H54 (cell line): ENCODE measurements around the gene SYNPO2.
A peak's percentile ranks its signal among the peaks of the same experiment; 100 is the strongest.

ENCODE experiments used
- DNase-seq: peaks from one replicate; pipeline ENCODE4 v3.0.0; 2011; ENCODE audit warnings: low spot score, mixed read lengths; ENCODE audit not compliant: insufficient read length
- FAIRE-seq: peaks from 3 replicates; lab custom pipeline; 2011; peaks lifted over from hg19 to GRCh38; lab: Jason Lieb, UNC
- POLR2A ChIP-seq: IDR thresholded peaks from 2 replicates; pipeline ENCODE4 v1.6.1; 2011; ENCODE audit warnings: low read depth, mild to moderate bottlenecking, low read length

Gene SYNPO2, protein sequence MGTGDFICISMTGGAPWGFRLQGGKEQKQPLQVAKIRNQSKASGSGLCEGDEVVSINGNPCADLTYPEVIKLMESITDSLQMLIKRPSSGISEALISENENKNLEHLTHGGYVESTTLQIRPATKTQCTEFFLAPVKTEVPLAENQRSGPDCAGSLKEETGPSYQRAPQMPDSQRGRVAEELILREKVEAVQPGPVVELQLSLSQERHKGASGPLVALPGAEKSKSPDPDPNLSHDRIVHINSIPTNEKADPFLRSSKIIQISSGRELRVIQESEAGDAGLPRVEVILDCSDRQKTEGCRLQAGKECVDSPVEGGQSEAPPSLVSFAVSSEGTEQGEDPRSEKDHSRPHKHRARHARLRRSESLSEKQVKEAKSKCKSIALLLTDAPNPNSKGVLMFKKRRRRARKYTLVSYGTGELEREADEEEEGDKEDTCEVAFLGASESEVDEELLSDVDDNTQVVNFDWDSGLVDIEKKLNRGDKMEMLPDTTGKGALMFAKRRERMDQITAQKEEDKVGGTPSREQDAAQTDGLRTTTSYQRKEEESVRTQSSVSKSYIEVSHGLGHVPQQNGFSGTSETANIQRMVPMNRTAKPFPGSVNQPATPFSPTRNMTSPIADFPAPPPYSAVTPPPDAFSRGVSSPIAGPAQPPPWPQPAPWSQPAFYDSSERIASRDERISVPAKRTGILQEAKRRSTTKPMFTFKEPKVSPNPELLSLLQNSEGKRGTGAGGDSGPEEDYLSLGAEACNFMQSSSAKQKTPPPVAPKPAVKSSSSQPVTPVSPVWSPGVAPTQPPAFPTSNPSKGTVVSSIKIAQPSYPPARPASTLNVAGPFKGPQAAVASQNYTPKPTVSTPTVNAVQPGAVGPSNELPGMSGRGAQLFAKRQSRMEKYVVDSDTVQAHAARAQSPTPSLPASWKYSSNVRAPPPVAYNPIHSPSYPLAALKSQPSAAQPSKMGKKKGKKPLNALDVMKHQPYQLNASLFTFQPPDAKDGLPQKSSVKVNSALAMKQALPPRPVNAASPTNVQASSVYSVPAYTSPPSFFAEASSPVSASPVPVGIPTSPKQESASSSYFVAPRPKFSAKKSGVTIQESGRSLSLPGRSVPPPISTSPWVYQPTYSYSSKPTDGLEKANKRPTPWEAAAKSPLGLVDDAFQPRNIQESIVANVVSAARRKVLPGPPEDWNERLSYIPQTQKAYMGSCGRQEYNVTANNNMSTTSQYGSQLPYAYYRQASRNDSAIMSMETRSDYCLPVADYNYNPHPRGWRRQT

DNA sequence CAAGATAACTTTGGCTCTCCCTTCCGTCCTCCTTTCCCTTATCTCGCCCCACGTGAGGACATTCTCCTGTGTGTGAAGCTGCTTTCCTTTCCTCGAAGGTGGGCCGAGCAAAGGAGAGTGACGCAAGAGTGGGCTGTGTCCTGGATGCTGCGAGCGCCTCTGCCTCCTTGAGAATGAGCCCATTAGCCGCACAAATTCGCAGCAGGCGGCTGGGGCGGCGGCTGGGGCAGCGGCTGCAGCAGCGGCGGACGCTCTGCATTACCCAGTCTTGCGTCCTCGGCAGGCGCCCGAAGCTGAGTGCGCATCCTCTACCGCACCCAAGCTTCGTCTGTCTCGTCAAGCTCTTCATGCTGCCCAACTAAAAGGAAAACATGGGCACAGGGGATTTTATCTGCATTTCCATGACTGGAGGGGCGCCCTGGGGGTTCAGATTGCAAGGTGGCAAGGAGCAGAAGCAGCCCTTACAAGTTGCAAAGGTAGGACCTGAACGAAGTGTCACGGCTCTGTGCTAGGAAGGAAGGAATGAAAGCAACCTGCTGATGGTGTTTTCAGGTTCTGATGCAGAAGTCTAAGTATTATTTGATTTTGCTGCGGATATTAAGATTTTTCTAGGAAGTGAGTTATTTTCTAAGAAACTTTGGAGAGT is at the start of gene SYNPO2:
Gene SYNPO2 (plus strand): TSS at position 189 of the 646 bp plus-strand sequence. CDS start 183 bp downstream, at position 372.
- TF ChIP-seq POLR2A: no peak
- DNase-seq (peak; percentile 28), FAIRE-seq (peak; percentile 50)

DNA sequence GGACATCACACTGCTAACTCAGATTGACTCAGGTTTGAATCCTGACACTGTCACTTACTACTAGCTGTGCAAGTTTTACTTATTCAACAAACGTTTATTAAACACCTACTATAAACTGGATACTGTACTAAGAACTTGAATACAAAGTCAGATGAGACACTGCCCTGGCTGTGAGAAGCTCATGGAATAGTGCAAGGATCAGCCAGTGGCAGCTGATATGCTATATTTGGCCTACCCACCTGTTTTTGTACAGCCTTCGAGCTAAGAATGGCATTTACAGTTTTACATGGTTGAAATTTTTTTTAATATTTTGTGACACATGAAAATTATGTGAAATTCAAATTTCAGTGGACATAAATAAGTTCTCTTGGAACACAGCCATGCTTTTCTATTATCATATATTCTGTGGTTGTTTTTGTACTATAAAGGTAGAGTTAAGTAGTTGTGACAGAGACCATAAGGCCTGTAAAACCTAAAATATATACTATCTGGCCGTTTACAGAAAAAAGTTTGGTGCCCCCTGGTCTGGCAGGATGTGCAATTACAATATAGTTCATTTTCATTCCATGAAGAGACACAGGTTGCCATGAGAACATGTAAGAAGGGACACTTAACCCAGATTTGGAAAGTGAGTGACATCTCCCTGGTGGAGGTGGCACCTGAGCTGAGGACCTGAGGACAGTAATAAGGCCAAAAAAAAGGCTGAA is 49.3 kb upstream of the SYNPO2 start:
- TF ChIP-seq POLR2A: no peak
- FAIRE-seq: no peak
- no peak for DNase-seq

DNA sequence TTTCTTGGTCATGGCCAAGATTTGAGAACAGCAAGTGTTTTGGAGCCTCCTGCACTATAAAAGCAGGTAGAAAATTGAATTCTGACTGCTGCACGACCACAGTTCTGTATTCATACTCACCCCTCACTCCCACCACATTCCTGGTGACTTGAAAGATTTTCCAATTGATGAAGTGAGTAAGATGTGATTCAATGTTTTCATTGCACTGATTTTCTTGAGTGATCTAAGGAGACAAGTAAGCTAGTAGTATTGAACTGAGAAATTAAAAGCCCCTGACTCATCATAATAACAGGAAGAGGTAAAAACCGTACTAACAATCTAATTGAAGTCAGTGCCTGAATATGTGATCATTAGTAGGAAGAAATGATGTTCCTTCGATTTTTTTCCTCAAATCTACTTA is 46.6 kb upstream of the SYNPO2 start:
- TF ChIP-seq POLR2A: no peak
- DNase-seq: no peak
- FAIRE-seq: peak; percentile 38

DNA sequence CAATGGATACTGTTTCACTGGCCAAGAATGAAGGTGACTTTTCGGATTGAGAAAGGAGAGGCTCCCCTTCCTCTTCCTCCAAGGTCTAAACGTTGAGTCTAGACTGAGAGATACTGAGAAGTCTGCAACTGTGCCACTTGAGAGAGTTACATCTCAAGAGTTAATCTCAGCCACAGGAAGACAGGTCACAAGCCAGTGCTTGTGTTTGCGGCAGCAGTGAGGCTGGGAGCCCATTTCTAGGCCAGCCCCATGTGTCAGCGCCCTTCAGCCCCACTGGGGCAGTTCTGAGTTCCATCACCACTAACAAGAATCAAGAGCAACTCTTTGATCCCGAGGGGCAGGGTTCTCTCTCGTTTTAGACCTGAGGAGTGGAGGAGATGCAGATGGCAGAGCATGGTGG is 45.4 kb upstream of the SYNPO2 start:
- FAIRE-seq: no peak
- DNase-seq: no peak
- no peak for TF ChIP-seq POLR2A

DNA sequence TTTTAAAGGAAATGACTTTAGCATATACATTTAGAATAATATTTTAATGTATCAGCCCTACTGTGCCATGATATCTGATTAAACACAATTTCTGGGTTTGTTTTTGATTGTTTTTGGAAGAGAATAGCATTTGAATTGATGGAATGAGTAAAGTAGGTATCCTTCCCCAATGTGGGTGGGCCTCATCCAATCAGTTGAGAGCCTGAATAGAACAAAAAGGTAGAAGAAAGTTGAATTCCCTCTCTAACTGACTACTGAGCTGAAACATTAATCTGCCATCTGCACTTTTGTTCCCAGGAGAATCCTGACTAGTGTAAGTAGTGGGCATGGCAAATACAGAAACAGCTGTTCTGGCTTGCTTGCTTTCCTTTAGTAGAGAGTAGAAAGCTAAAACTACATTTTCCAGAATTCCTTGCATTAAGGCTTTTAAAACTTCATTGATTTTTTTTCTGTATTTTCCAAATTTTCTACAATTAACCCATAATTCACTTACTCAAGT is 43.1 kb upstream of the SYNPO2 start:
- FAIRE-seq: no peak
- DNase-seq: no peak
- TF ChIP-seq POLR2A: no peak

DNA sequence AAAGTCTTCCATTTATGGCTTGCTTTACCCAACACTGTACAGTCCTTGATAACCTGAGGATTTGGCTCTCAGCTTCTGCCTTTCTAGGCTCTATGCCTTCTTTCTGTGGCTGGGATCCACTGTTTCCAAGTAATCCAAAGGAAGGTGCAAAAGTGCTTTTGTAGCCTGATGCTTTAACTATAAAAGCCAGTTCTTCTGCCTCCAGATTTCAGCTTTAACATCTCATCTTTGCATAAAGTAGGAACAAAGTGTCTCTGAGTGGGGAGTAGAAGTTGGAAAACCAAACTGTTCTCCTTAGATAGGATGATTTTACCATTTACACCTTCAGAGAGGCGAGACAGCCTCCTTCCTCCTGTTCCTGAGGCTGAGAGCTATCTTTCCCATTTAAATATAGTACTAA is 41.7 kb upstream of the SYNPO2 start:
- DNase-seq (no peak), FAIRE-seq (no peak)
- TF ChIP-seq POLR2A: no peak

DNA sequence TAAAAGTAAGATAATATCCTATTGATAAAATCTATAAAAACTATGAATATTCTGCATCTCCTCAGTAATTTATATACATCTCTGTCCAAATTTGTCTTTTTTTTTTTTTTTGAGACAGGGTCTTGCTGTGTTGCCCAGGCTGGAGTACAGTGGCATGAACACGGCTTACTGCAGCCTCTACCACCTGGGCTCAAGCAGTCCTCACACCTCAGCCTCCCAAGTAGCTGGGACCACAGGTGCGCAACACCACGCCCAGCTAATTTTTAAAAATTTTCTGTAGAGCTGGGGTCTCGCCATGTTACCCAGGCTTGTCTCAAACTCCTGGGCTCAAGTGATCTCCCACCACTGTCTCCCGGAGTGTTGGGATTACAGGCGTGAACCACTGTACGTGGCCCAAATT is 40.4 kb upstream of the SYNPO2 start:
- FAIRE-seq (no peak), DNase-seq (no peak)
- TF ChIP-seq POLR2A: no peak

DNA sequence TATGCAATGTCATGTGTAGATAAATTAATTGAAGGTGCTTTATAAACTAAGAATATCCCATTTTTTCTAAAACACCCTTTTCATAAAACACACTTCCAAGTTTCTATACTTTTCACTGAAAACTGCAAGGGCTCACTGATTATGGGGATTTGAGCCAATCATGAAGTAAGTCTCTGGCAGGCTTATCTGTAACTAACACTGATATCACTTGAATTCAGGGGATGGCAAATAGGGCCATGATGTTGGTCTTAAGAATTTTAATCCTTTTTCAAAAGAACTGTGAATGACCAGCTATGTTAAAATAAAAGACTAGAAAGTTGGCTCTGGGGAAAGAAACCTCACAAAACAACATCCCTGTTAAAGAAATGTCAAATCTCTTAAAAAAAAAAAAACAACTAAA is 39.8 kb upstream of the SYNPO2 start:
- DNase-seq: no peak
- TF ChIP-seq POLR2A: no peak
- no peak for FAIRE-seq

DNA sequence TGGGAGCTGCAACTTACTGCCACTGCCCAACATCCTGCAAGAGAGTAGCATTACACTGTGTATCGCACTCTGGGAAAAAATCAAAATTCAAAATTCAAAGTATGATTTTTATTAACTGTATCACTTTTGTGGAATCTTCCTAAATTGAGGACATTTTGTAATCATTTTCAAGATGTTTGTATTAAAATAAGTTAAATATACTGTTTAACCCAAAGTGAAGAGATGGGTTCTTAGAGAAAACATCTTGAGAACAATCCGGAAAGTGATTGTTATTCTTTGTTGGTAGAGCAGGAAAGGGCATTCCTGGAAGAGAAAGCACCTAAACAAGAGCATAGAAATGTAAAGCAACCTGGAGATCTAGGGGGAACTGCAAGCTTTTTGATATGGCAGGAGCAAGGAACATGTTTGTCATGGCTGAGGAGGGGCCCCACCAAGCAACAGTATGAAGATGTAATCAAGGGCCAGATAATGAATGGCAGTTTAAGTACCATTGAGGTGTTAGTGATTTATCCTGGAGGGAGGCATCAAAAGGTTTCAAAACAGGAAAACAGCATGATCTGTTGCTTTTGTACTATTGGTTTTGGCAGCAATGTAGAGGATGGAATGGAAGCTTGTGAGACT is 38.7 kb upstream of the SYNPO2 start:
- no peak for DNase-seq
- no peak for FAIRE-seq
- TF ChIP-seq POLR2A: no peak

DNA sequence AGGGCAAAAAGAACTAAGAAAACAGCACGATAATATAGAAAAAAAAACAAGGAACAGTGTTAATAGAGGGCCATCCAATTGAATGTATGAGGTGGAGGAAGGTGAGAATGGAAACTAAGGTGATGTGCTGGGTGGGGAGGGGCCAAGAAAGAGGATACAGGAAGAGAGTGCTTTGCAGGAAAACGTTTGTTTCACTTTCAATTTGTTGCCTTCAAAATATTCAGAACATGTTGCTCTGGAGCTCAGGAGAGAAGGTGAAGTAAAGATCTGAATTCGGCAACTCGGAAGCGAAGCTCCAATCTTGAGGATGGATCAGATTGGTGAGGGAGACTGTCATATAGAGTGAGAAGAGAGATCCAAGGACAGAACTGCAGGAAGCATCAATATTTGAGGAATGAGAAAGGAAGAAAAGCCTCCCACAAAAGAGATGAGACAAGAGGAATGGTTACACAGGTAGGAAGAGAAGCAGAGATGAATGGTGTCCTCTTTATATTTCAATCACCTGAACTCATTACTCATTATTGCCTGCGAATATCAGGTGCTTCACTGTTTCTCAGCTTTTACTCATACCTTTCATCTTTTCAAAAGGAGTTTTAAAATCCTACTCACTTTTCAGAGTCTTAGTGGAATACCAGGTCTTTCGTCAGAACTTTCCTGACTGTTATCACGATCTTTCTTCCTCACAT is 38.0 kb upstream of the SYNPO2 start:
- FAIRE-seq: peak; percentile 48
- no peak for TF ChIP-seq POLR2A
- no peak for DNase-seq

DNA sequence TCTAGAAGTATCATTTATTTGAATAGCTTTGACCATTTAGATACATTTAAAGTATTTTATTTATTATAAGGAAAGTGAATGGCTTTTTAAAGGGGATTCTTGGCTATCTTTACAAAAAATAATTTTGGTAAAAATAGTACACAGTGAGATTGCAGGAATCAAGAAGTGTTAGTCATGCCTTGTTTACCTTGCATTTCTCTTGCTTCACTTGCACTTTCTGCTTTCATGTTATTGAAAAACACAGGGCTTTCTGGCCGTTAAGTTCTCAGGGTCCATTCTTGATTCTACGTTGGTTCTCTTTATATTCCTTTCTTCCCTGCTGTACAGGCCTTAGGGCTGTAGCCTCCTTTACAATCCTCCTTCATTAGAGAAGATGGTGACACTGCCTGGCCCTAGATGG is 30.9 kb upstream of the SYNPO2 start:
- no peak for TF ChIP-seq POLR2A
- no peak for FAIRE-seq
- DNase-seq: no peak
